Measurements from ENCODE around the gene FOXP4.
A peak's percentile ranks its signal among the peaks of the same experiment; 100 is the strongest.

FOXP4 gene

DNA sequence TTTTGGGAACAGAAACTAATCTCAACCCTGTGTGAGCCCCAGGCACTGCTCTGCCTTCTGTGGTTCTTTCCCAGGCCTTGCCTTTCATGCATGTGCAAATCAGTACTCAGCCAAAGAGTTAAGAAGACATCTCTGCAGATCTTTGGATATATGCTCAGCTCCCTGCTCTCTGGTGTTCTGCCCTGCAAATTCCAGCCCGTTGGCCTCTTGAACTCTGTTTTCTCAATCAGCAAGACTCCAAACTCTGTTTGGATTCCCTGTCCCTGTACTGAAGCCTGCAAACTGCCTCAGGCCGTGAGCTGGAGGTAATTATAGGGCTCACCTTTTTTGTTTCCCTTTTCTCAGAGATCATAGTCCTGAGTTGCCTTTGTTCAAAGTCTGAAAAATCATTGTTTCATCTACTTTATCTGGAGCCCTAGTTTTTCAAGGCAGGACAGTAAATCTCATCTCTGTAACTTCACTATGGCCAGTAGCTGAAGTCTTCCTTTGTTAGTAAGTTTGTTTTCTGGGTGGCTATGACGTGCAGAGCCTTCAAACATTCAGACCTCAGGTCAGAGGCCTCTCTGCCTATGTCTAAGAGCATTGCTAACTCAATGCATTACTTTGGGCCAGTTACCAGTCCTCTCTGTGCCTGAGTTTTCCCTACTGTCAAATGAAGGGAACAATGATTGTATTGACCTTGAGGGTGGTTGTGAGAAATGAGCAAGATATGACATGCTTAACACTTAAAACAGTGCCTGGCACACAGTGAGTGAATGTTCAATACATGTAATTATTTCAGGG, 76.2 kb downstream of the FOXP4 start:
- H3K9me3 ChIP-seq (ENCODE audit: insufficient read depth, low read length): no peaks in the 10 kb centered on the region
- H3K4me3 ChIP-seq (ENCODE audit: low read length): no peak overlapping the region
- H3K79me2 ChIP-seq (ENCODE audit: low read length): no peaks in the 10 kb centered on the region
- no peak overlapping the region for H3K27ac ChIP-seq (ENCODE audit: low read length)
- no peaks in the 10 kb centered on the region for H4K20me1 ChIP-seq (ENCODE audit: insufficient read depth, low read length)
- H3K36me3 ChIP-seq (replicated peaks; ENCODE audit: low read depth, low read length): no peaks in the 10 kb centered on the region
- H2AFZ ChIP-seq (ENCODE audit: low read depth, low read length): peak overlapping the region; percentile 28; the same call in 1 of the 2 replicates
- H3K9ac ChIP-seq (ENCODE audit: low read length): no peak overlapping the region
- peaks cover 26% of the 10 kb centered on the region for H3K4me1 ChIP-seq (ENCODE audit: low read length)
- TF ChIP-seq, protein P1, sequence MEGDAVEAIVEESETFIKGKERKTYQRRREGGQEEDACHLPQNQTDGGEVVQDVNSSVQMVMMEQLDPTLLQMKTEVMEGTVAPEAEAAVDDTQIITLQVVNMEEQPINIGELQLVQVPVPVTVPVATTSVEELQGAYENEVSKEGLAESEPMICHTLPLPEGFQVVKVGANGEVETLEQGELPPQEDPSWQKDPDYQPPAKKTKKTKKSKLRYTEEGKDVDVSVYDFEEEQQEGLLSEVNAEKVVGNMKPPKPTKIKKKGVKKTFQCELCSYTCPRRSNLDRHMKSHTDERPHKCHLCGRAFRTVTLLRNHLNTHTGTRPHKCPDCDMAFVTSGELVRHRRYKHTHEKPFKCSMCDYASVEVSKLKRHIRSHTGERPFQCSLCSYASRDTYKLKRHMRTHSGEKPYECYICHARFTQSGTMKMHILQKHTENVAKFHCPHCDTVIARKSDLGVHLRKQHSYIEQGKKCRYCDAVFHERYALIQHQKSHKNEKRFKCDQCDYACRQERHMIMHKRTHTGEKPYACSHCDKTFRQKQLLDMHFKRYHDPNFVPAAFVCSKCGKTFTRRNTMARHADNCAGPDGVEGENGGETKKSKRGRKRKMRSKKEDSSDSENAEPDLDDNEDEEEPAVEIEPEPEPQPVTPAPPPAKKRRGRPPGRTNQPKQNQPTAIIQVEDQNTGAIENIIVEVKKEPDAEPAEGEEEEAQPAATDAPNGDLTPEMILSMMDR (IDR thresholded peaks at IDR 0.05; ENCODE audit: low read depth, low read length): no peak
- no peak for TF ChIP-seq EZH2phosphoT487 (IDR thresholded peaks at IDR 0.05; ENCODE audit: low read depth)
- peaks cover 5% of the 10 kb centered on the region; the same call in 1 of the 2 replicates for H3K27me3 ChIP-seq (ENCODE audit: low read depth, low read length)
- peak overlapping the region; percentile 38 for H3K4me2 ChIP-seq (ENCODE audit: low read length)

DNA sequence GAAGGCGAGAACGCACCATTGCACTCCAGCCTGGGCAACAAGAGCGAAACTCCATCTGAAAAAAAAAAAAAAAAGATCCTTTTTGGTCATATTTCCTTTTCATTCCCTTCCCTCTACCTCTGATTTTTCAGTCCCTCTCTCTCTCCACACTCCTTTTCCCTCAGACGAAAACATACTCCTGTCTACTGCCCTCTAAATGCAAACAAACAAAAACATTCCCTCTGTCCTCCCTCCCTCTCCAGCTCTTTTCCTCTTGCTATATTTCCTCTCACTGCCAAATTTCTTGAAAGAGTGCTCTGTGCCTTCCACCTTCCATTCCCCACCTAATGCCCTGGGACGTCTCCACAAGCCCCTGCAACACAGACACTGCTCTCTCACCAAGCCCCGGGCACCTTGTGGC, 77.1 kb downstream of the FOXP4 start:
- Histone ChIP-seq H3K27ac (ENCODE audit: low read length) (no peak overlapping the region), H3K79me2 (ENCODE audit: low read length) (no peaks in the 10 kb centered on the region), H3K27me3 (ENCODE audit: low read depth, low read length) (peaks cover 3% of the 10 kb centered on the region; the same call in 1 of the 2 replicates), H2AFZ (ENCODE audit: low read depth, low read length) (no peak overlapping the region), H3K4me3 (ENCODE audit: low read length) (no peak overlapping the region), H4K20me1 (ENCODE audit: insufficient read depth, low read length) (no peaks in the 10 kb centered on the region), H3K9ac (ENCODE audit: low read length) (no peak overlapping the region), H3K4me1 (ENCODE audit: low read length) (peaks cover 26% of the 10 kb centered on the region), H3K36me3 (replicated peaks; ENCODE audit: low read depth, low read length) (no peaks in the 10 kb centered on the region), H3K4me2 (ENCODE audit: low read length) (no peak overlapping the region), H3K9me3 (ENCODE audit: insufficient read depth, low read length) (no peaks in the 10 kb centered on the region)
- TF ChIP-seq, protein P1 (IDR thresholded peaks at IDR 0.05; ENCODE audit: low read depth, low read length): no peak
- no peak for TF ChIP-seq EZH2phosphoT487 (IDR thresholded peaks at IDR 0.05; ENCODE audit: low read depth)

DNA sequence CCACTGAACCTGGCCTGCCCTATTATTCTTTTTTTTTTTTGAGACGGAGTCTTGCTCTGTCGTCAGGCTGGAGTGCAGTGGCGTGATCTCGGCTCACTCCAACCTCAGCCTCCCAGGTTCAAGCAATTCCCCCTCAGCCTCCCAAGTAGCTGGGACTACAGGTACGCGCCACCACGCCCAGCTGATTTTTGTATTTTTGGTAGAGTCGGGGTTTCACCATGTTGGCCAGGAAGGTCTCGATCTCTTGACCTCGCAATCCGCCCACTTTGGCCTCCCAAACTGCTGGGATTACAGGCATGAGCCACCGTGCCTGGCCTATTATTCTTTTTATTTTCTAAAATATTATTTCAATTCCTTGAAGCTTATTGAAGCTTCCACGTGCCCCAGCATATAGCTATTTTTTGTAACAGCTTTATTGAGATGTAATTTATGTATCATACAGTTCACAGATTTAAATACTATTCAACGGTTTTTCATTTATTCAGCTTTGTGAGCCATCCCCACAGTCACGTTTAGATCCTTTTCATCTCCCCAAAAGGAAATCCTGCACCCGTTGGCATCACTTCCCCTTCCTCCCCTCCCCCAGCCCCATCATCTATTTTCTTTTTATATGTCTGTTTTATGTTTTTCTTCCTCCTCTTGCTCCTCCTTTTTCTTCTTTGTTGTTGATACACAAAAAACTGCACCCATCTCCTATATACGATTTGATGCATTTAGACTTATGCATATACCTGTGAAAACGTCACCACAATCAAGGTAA, 78.6 kb downstream of the FOXP4 start:
- no peak overlapping the region for H3K4me2 ChIP-seq (ENCODE audit: low read length)
- H3K27ac ChIP-seq (ENCODE audit: low read length): no peak overlapping the region

More for the DNA sequence above, 78.6 kb downstream of the FOXP4 start:
- TF ChIP-seq, protein P1 (IDR thresholded peaks at IDR 0.05; ENCODE audit: low read depth, low read length): no peak
- TF ChIP-seq EZH2phosphoT487 (IDR thresholded peaks at IDR 0.05; ENCODE audit: low read depth): no peak
- Histone ChIP-seq H3K4me1 (ENCODE audit: low read length) (peaks cover 26% of the 10 kb centered on the region), H3K36me3 (replicated peaks; ENCODE audit: low read depth, low read length) (no peaks in the 10 kb centered on the region), H3K9ac (ENCODE audit: low read length) (no peak overlapping the region), H3K27me3 (ENCODE audit: low read depth, low read length) (peaks cover 5% of the 10 kb centered on the region; the same call in 1 of the 2 replicates), H2AFZ (ENCODE audit: low read depth, low read length) (0 out of 2 replicates have a peak overlapping the region, but pooled peaks have one; percentile 3), H3K9me3 (ENCODE audit: insufficient read depth, low read length) (no peaks in the 10 kb centered on the region), H4K20me1 (ENCODE audit: insufficient read depth, low read length) (no peaks in the 10 kb centered on the region), H3K79me2 (ENCODE audit: low read length) (no peaks in the 10 kb centered on the region), H3K4me3 (ENCODE audit: low read length) (no peak overlapping the region)

All from OCI-LY3 (cell line).